Ishikawa (cell line): ENCODE results near the gene UBTD2.

ENCODE experiments used
- CREB1 ChIP-seq: IDR thresholded peaks from 2 replicates; pipeline ENCODE4 v1.6.1; 2012; ENCODE audit warnings: low read depth
- MAX ChIP-seq: IDR thresholded peaks from 2 replicates; pipeline ENCODE4 v1.6.1; 2012
- RAD21 ChIP-seq: IDR thresholded peaks from 2 replicates; pipeline ENCODE4 v1.6.1; 2012; ENCODE audit warnings: low read depth
- TAF1 ChIP-seq: IDR thresholded peaks from 2 replicates; pipeline ENCODE4 v1.6.1; 2012; ENCODE audit warnings: low read depth, mild to moderate bottlenecking
- ZBTB7A ChIP-seq: IDR thresholded peaks from 2 replicates; pipeline ENCODE4 v1.6.1; 2012; ENCODE audit warnings: low read depth

Gene UBTD2

GRCh38 chr5:172162323-172162986, 121.1 kb downstream of the UBTD2 start:
- TF ChIP-seq ZBTB7A (no peak), TAF1 (no peak), RAD21 (no peak)

GRCh38 chr5:172160506-172160905, 123.1 kb downstream of the UBTD2 start:
- TF ChIP-seq MAX, result no peak
- no peak for TF ChIP-seq CREB1
- TF ChIP-seq RAD21, result no peak
